GM23248 (cell line): Measurements from ENCODE around the gene ZFP82. TPM values are rescaled to one million over a fixed set of nuclear protein-coding genes. Genes with fewer than 3 reads are reported as not detected.

Source experiments
- DNase-seq: peaks from one replicate; pipeline ENCODE4 v3.0.0-alpha.2; 2015
- H2AFZ ChIP-seq: fragments of 200-600 bp; sonication (generic); 2 replicates; pipeline ENCODE4 v1.6.1; 2016; ENCODE audit warnings: antibody characterized with exemption
- H3F3A ChIP-seq: fragments of 200-600 bp; sonication (generic); 2 replicates; pipeline ENCODE4 v1.6.1; 2016; ENCODE audit warnings: mild to moderate bottlenecking, antibody characterized with exemption, mixed run types; ENCODE audit not compliant: insufficient read depth
- H3K27ac ChIP-seq: fragments of 200-600 bp; sonication (generic); 2 replicates; pipeline ENCODE4 v1.5.1; 2016; ENCODE audit warnings: mild to moderate bottlenecking
- H3K27me3 ChIP-seq: fragments of 200-600 bp; sonication (generic); replicated peaks from 2 replicates; pipeline ENCODE4 v1.6.1; 2016; ENCODE audit warnings: mild to moderate bottlenecking; ENCODE audit not compliant: insufficient read depth
- H3K36me3 ChIP-seq: fragments of 200-600 bp; sonication (generic); 2 replicates; pipeline ENCODE4 v1.6.1; 2016; ENCODE audit warnings: low read depth, mild to moderate bottlenecking
- H3K4me1 ChIP-seq: fragments of 200-600 bp; sonication (generic); 2 replicates; pipeline ENCODE4 v1.6.1; 2016; ENCODE audit warnings: mild to moderate bottlenecking; ENCODE audit not compliant: insufficient read depth
- H3K4me2 ChIP-seq: fragments of 200-600 bp; sonication (generic); one replicate; pipeline ENCODE4 v1.6.1; 2016; ENCODE audit warnings: mild to moderate bottlenecking; ENCODE audit not compliant: unreplicated experiment
- H3K4me3 ChIP-seq: fragments of 200-600 bp; sonication (generic); 2 replicates; pipeline ENCODE4 v1.5.1; 2016; ENCODE audit warnings: mild to moderate bottlenecking
- H3K79me2 ChIP-seq: fragments of 200-600 bp; sonication (generic); 2 replicates; pipeline ENCODE4 v1.6.1; 2016; ENCODE audit warnings: mild to moderate bottlenecking; ENCODE audit not compliant: insufficient read depth
- H3K9ac ChIP-seq: fragments of 200-600 bp; sonication (generic); 2 replicates; pipeline ENCODE4 v1.6.1; 2016; ENCODE audit warnings: mild to moderate bottlenecking
- H3K9me2 ChIP-seq: fragments of 200-600 bp; sonication (generic); 2 replicates; pipeline ENCODE4 v1.6.1; 2016; ENCODE audit warnings: mixed run types, mild to moderate bottlenecking, moderate library complexity; ENCODE audit not compliant: insufficient read depth
- H3K9me3 ChIP-seq: fragments of 200-600 bp; sonication (generic); one replicate; pipeline ENCODE4 v1.6.1; 2017; ENCODE audit warnings: low read depth
- H4K20me1 ChIP-seq: fragments of 200-600 bp; sonication (generic); 2 replicates; pipeline ENCODE4 v1.6.0; 2016; ENCODE audit not compliant: insufficient read depth
- EZH2 ChIP-seq: fragments of 200-600 bp; sonication (generic); IDR thresholded peaks from 2 replicates; pipeline ENCODE4 v1.6.1; 2018; ENCODE audit warnings: antibody characterized with exemption, mild to moderate bottlenecking; ENCODE audit not compliant: insufficient read depth, poor library complexity, severe bottlenecking
- EZH2phosphoT487 ChIP-seq: fragments of 200-600 bp; sonication (generic); IDR thresholded peaks from 2 replicates; pipeline ENCODE4 v1.6.1; 2018; ENCODE audit warnings: antibody characterized with exemption, moderate library complexity, mild to moderate bottlenecking, low read depth; ENCODE audit not compliant: insufficient read depth
- WGBS, 2 experiments: methylation state at CpG; one replicate each; pipeline ENCODE4 v1.1.6; 2015 to 2017; ENCODE audit warnings: low lambda C conversion rate in 2 of 2, low coverage in 1 of 2; ENCODE audit errors: missing lambda C conversion rate in 2 of 2; 5-methylcytosine and 5-hydroxymethylcytosine counted together
- in situ Hi-C: fragments of 300-500 bp; cut with MboI; formaldehyde crosslinking; loops from 2 replicates; pipeline ENCODE4 v1.15.0; 2020
- polyA plus RNA-seq: library from polyadenylated mRNA; unstranded; fragments of >200 nt; fragmentation: Nextera tagmentation; extraction: Ambion mirVana; gene quantifications from 2 replicates; pipeline ENCODE4 v1.2.1, GENCODE V29; 2016
- total RNA-seq: library from RNA; depleted of rRNA; stranded (reverse); fragments of >200 nt; shearing (Covaris generic); gene quantifications from 2 replicates; pipeline ENCODE4 v1.2.3, GENCODE V29; 2014

The ZFP82 gene
- total and polyA plus RNA-seq, 2 experiments from 2014 or later: 9.4 to 9.9 TPM

GRCh38 chr19:36404498-36404897 lies 13.9 kb downstream of the ZFP82 start:
- Histone ChIP-seq H3K9ac (no peak overlapping the region), H4K20me1 (no peaks in the 10 kb centered on the region), H3K4me3 (no peak overlapping the region), H2AFZ (no peak overlapping the region), H3K79me2 (peaks cover 17% of the 10 kb centered on the region), H3K36me3 (peaks cover 85% of the 10 kb centered on the region), H3K9me2 (no peaks in the 10 kb centered on the region), H3F3A (no peaks in the 10 kb centered on the region), H3K4me2 (no peak overlapping the region), H3K27ac (no peak overlapping the region), H3K4me1 (no peaks in the 10 kb centered on the region), H3K27me3 (no peaks in the 10 kb centered on the region), H3K9me3 (no peaks in the 10 kb centered on the region)
- in situ Hi-C loops: no loop called here
- DNase-seq: no peak
- no peak for TF ChIP-seq EZH2
- TF ChIP-seq EZH2phosphoT487: no peak
- 98 to 99% methylated on average over 3 of the region's 3 CpGs for WGBS, 2 experiments

GRCh38 chr19:36401475-36401874 lies 17.0 kb downstream of the ZFP82 start:
- no peak overlapping the region for H3K27ac ChIP-seq
- H3K4me1 ChIP-seq: no peaks in the 10 kb centered on the region
- no peaks in the 10 kb centered on the region for H3K27me3 ChIP-seq
- H4K20me1 ChIP-seq: no peaks in the 10 kb centered on the region
- no peak overlapping the region for H3K4me3 ChIP-seq
- TF ChIP-seq EZH2: no peak
- no peak for TF ChIP-seq EZH2phosphoT487
- H3K9me3 ChIP-seq: no peaks in the 10 kb centered on the region
- H3K9ac ChIP-seq: no peak overlapping the region
- no peak for DNase-seq
- no peak overlapping the region for H2AFZ ChIP-seq
- no peaks in the 10 kb centered on the region for H3K79me2 ChIP-seq
- H3K9me2 ChIP-seq: no peaks in the 10 kb centered on the region
- in situ Hi-C loops: no loop called here
- H3F3A ChIP-seq: no peaks in the 10 kb centered on the region
- H3K4me2 ChIP-seq: no peak overlapping the region
- 98% methylated on average over 7 of the region's 7 CpGs for WGBS, 2 experiments
- peaks cover 88% of the 10 kb centered on the region for H3K36me3 ChIP-seq

- in situ Hi-C loops: no loop called here
- no peaks in the 10 kb centered on the region for H4K20me1 ChIP-seq
- no peak overlapping the region for H3K4me2 ChIP-seq
- WGBS, 2 experiments: 99 to 100% methylated on average over 3 of the region's 3 CpGs
- no peak overlapping the region for H3K4me3 ChIP-seq
- no peak overlapping the region for H3K9ac ChIP-seq
- no peak overlapping the region for H2AFZ ChIP-seq
- TF ChIP-seq EZH2: no peak
- no peak for TF ChIP-seq EZH2phosphoT487
- no peaks in the 10 kb centered on the region for H3K9me3 ChIP-seq
- no peaks in the 10 kb centered on the region for H3K4me1 ChIP-seq
- no peaks in the 10 kb centered on the region for H3K27me3 ChIP-seq
- H3K79me2 ChIP-seq: no peaks in the 10 kb centered on the region
- H3K9me2 ChIP-seq: no peaks in the 10 kb centered on the region
- peaks cover 87% of the 10 kb centered on the region for H3K36me3 ChIP-seq
- no peak for DNase-seq
- H3F3A ChIP-seq: no peaks in the 10 kb centered on the region
- H3K27ac ChIP-seq: no peak overlapping the region
Measured at GRCh38 chr19:36398571-36398970, 19.9 kb downstream of the ZFP82 start.

- Histone ChIP-seq H3K79me2 (no peaks in the 10 kb centered on the region), H3K36me3 (peaks cover 71% of the 10 kb centered on the region), H3K4me3 (peak overlapping the region; percentile 2; the same call in 1 of the 2 replicates), H4K20me1 (no peaks in the 10 kb centered on the region), H3K4me2 (no peak overlapping the region), H3K9me2 (no peaks in the 10 kb centered on the region), H3K9me3 (peaks cover 10% of the 10 kb centered on the region), H3K4me1 (no peaks in the 10 kb centered on the region), H3F3A (no peaks in the 10 kb centered on the region), H3K27ac (no peak overlapping the region), H2AFZ (no peak overlapping the region), H3K27me3 (no peaks in the 10 kb centered on the region), H3K9ac (no peak overlapping the region)
- no peak for TF ChIP-seq EZH2
- no peak for TF ChIP-seq EZH2phosphoT487
- in situ Hi-C loops: no loop called here
- 97 to 98% methylated on average over 11 of the region's 11 CpGs for WGBS, 2 experiments
- DNase-seq: no peak
Measured at GRCh38 chr19:36392916-36393673, 25.3 kb downstream of the ZFP82 start.

- H3K4me1 ChIP-seq: peaks cover 8% of the 10 kb centered on the region
- peaks cover 14% of the 10 kb centered on the region for H3F3A ChIP-seq
- no peaks in the 10 kb centered on the region for H3K9me2 ChIP-seq
- H3K36me3 ChIP-seq: no peaks in the 10 kb centered on the region
- H3K9ac ChIP-seq: peak overlapping the region; percentile 86
- H3K4me2 ChIP-seq: peak overlapping the region; percentile 85
- peak overlapping the region; percentile 91 for H3K4me3 ChIP-seq
- WGBS, 2 experiments: 64 to 68% methylated on average over 10 of the region's 10 CpGs
- peak overlapping the region; percentile 96 for H2AFZ ChIP-seq
- DNase-seq: no peak
- no peak for TF ChIP-seq EZH2
- no peak for TF ChIP-seq EZH2phosphoT487
- in situ Hi-C loops: no loop called here
- H3K79me2 ChIP-seq: peaks cover 17% of the 10 kb centered on the region
- H3K27me3 ChIP-seq: no peaks in the 10 kb centered on the region
- H3K27ac ChIP-seq: no peak overlapping the region
- H3K9me3 ChIP-seq: no peaks in the 10 kb centered on the region
- no peaks in the 10 kb centered on the region for H4K20me1 ChIP-seq
Measured at GRCh38 chr19:36379510-36379819, 39.0 kb downstream of the ZFP82 start.
